GM12874 (cell line): ENCODE results near the gene NAP1L4.

ENCODE experiments used
- TF ChIP-seq, protein P1 (sequence below): IDR thresholded peaks from 2 replicates; pipeline ENCODE4 v1.5.1; 2011; ENCODE audit warnings: low read depth, mild to moderate bottlenecking, control low read depth, low read length, moderate library complexity; ENCODE audit not compliant: insufficient read depth

Gene NAP1L4

DNA sequence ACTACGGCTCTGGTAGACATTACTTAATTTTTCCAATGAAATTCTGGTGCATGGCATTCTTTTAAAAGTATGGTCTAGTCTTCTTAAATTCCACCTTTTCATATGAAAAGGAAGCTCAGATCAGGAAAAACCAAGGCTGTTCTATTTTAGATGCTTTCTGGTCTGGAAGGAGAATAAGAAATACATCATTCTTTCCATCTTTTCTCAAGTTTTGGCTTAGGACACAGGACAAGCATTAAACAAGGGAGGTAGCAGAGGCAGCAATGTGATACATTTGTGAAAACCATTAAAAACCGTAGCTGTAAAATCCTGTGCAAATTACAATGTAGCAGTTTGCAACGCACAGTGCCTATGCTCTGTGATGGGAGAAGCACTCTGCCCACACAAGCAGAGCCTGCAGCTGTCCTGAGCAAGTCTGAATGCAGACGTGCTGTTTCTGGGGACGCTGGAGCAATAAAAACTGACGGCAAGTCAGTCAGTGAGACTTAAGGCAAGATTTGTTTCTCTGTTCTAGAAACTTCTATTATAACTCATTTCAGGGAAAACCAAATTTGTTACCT is 23.7 kb downstream of the NAP1L4 start:
- TF ChIP-seq, protein P1, sequence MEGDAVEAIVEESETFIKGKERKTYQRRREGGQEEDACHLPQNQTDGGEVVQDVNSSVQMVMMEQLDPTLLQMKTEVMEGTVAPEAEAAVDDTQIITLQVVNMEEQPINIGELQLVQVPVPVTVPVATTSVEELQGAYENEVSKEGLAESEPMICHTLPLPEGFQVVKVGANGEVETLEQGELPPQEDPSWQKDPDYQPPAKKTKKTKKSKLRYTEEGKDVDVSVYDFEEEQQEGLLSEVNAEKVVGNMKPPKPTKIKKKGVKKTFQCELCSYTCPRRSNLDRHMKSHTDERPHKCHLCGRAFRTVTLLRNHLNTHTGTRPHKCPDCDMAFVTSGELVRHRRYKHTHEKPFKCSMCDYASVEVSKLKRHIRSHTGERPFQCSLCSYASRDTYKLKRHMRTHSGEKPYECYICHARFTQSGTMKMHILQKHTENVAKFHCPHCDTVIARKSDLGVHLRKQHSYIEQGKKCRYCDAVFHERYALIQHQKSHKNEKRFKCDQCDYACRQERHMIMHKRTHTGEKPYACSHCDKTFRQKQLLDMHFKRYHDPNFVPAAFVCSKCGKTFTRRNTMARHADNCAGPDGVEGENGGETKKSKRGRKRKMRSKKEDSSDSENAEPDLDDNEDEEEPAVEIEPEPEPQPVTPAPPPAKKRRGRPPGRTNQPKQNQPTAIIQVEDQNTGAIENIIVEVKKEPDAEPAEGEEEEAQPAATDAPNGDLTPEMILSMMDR: no peak

DNA sequence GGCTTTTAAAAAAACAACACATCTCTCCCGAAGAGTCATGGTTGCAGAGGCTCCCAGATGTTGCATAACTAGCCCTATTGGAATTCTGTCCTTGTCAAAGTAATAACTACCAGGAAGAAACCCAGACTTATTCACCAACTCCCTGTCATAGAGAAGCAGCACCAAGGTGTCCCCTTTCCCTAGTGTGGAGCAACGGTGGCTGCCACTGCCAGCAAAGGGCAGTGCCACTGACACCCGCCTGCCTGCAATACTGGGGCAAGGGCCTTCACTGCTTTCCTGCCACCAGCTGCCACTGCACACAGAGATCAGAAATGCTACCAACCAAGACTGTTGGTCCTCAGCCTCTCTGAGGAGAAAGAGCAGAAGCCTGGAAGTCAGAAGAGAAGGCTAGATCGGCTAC is 27.3 kb downstream of the NAP1L4 start:
- TF ChIP-seq, protein P1: no peak

DNA sequence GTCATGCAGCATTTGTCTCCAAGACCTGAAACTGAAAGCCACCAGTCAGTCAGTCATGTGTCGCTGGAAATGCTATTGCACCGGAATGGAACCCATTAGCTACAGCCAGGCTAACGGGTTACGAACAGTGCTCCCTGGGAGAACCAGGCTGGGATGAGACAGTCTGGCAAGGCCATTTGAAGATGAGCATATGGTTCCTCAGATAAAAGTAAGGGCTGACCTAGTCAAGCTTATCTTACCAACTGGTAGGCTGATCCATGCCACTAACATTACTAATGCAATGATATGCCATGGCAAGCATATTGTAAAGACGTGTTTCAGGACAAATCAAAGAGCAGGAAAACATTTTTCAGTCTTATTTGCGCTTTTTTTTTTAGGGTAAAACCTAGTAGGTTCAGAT is 28.4 kb downstream of the NAP1L4 start:
- TF ChIP-seq, protein P1: no peak

DNA sequence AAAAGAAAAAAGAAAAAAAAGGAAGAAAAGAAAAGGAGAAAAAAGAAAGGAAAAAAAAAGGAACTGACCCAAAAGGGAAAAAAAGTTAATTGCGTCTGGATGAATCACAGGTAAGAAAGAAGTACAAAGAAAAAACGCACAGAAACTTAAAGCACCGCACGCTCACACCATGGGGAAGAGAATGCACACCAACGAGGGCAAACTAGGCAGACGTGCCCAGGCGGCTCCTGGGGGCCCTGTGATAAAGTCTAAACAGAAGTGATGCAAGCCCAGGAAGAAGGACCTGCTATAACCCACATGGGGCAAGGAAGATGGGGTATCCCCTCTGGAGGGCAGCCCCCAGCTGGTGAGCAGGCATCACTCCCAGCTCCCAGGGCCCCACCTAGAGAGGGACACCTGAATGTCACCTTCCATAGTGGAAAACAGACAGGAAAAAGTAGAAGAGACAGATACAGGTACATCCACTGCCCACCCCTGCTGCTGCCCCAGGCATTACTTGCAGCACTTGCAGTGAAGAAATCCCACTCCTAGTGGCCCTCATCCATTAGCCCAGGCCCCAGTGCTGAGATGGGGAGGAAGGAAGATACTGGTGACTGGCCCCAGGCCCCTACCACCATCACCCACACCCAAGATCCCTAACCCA is 28.9 kb downstream of the NAP1L4 start:
- TF ChIP-seq, protein P1: no peak

DNA sequence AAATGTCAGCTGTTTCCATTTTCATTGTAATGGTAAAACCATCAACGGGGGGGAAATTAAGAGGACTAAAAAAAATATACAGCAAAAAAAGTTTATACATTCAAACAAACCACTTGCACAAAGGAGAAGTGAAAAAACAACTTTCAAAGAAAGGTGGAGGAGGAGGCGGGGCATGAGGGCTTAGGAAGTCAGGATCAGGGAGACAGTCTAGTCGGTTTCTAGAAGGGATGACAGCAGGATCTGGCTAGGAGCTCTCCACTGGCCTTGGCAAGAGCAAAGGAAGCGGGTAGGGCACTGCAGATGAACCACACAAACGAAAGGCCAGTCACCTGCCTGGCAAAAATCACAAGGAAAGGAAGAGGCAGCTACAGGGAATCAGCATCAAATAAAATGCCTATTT is 31.0 kb downstream of the NAP1L4 start:
- TF ChIP-seq, protein P1: no peak

DNA sequence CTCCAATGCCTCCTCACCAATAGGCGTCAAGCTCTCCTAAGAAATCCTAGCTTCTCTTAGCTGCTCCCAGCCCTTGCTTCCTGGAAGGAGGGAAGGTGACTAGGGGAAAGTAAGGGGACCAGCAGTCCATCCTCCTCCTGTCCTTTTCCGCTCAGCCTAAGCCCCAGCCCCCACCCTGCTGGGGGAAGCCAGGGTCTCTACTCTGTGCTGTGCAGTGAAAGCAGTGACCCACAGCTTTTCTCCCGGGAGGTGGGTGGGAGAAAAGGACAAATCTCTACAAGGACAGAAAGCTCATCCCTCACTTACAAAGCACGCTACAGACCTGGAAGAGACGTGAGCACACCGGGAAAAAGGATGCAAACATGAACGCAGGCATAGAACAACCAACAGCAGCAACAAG is 32.0 kb downstream of the NAP1L4 start:
- TF ChIP-seq, protein P1: no peak

DNA sequence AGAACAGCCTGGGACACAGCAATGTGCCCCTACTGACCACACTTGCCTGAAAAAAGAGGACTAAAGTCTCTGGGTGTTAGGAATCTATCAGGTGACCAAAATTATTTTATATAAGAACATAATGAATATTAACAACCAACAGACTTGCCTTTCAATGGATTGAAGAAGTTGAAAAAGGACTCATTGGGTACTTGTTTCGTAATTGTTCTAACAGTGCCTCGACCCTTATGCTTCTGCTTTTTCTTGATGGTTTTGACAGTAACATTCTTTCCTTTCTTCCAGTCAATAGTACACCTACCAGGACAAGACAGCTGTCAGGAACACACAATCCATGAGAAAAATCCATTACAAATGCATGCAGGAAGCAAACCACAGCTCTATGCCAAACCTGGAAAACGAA is 33.9 kb downstream of the NAP1L4 start:
- TF ChIP-seq, protein P1: no peak
